Heart right ventricle (tissue), 16 donors: ENCODE data around the gene PAQR7. TPM values are rescaled to one million over a fixed set of nuclear protein-coding genes. Genes with fewer than 3 reads are reported as not detected.
A peak's percentile ranks its signal among the peaks of the same experiment; 100 is the strongest.

Experiments used
- ATAC-seq, 8 donors: fragments of 200-7000 bp; cut with Tn5 transposase; one replicate each; pipeline ENCODE4 v1.9.1; 2020; ENCODE audit warnings: mild to moderate bottlenecking in 8 of 8, moderate library complexity in 8 of 8, moderate number of reproducible peaks in 1 of 8
- DNase-seq, 2 donors: peaks; one replicate each; pipeline ENCODE4 v3.0.0-alpha.2; 2020
- H3K27ac ChIP-seq, 10 donors: fragments of 200-600 bp; sonication (generic) in 2 of 10; one replicate each; pipeline versions ENCODE4 v1.5.0 to v1.8.0; 2020 to 2022; ENCODE audit warnings: mild to moderate bottlenecking in 3 of 10
- H3K27me3 ChIP-seq, 7 donors: fragments of 200-600 bp; one replicate each; pipeline ENCODE4 v1.8.0; 2021 to 2022; ENCODE audit warnings: mild to moderate bottlenecking in 2 of 7
- H3K36me3 ChIP-seq, 9 donors: fragments of 200-600 bp; sonication (generic) in 1 of 9; one replicate each; pipeline versions ENCODE4 v1.5.0 to v1.8.0; 2020 to 2022; ENCODE audit warnings: mild to moderate bottlenecking in 2 of 9
- H3K4me1 ChIP-seq, 9 donors: fragments of 200-600 bp; sonication (generic) in 1 of 9; one replicate each; pipeline versions ENCODE4 v1.5.0 to v1.8.0; 2020 to 2022; ENCODE audit warnings: mild to moderate bottlenecking in 4 of 9
- H3K4me3 ChIP-seq, 10 donors: fragments of 200-600 bp; sonication (generic) in 2 of 10; one replicate each; pipeline versions ENCODE4 v1.5.0 to v1.8.0; 2020 to 2022; ENCODE audit warnings: mild to moderate bottlenecking in 7 of 10, moderate library complexity in 2 of 10
- H3K9me3 ChIP-seq, 11 donors: fragments of 200-600 bp in 10 of 11; sonication (generic) in 2 of 11; one replicate each; pipeline versions ENCODE4 v1.5.0 to v1.8.0; 2013 to 2022; ENCODE audit warnings: mild to moderate bottlenecking in 2 of 11, control low read depth in 1 of 11, moderate library complexity in 1 of 11
- CTCF ChIP-seq, 9 donors: fragments of 200-600 bp; sonication (generic) in 2 of 9; IDR thresholded peaks; one replicate each; pipeline versions ENCODE4 v1.5.0 to v1.8.0; 2021 to 2022; ENCODE audit warnings: antibody characterized with exemption in 9 of 9, mild to moderate bottlenecking in 5 of 9, moderate library complexity in 1 of 9
- WGBS, 2 donors: extraction: QIAGEN DNeasy Blood & Tissue Kit; methylation state at CpG; one replicate each; pipeline ENCODE4 v1.1.7; 2013; ENCODE audit warnings: inconsistent platforms in 1 of 2; 5-methylcytosine and 5-hydroxymethylcytosine counted together
- intact Hi-C, 10 donors: fragments of 100-400 bp; cut with DNase I; formaldehyde crosslinking; loops; one replicate each; pipeline versions ENCODE4 v1.11.1 to v1.14.2; 2022
- long read RNA-seq, 3 donors: library from polyadenylated mRNA; unstranded; transcript quantifications; one replicate each; pipeline ENCODE4 v2.0.0, GENCODE V29; 2020 to 2021
- polyA plus RNA-seq, 2 donors: library from polyadenylated mRNA; stranded (reverse); fragments of 200-250 nt; gene quantifications; one replicate each; pipeline ENCODE4 v1.2.3, GENCODE V29; 2013
- total RNA-seq, 10 donors: library from RNA; stranded (reverse); fragmentation: NEBNext Ultra II Directional in 3 of 10; extraction: Animal tissue kit (Norgen Biotek cat#: 25700) in 3 of 10; gene quantifications; one replicate each; pipeline versions ENCODE4 v1.2.1 to v1.2.4, GENCODE V29; 2021 to 2023
- donor health status: Arrhythmogenic right ventricular cardiomyopathy.
- donor health status: ischemic (EF 13 %, LVEDD 7.1; RV severe dilation, severe dysfunction).
- donor health status: healthy with polysubstance abuse.
- donor health status: DM: no; HTN: yes; CAD: no.
- donor health status: DM: no; HTN: no; CAD: no.
- donor health status: ischemic (EF 25% LVEDD 6.9; RV normal size, moderate dysfunction).
- donor health status: ischemic (EF 25% LVEDD 5.7; RV mildly dilated, moderate dysfunction).
- donor health status: healthy.
- donor health status: DM: yes; HTN: yes; CAD: no.
- donor health status: Ischemic cardiomyopathy.
- donor health status: ischemic (EF 35%, LVEDD 5.7; RV mildly dilated, moderate dysfunction).
- donor health status: nonischemic (EF 11% LVEDD 7.7; RV severe dilation, severe dysfunction).
- donor health status: DM: yes; HTN: yes; CAD: no.
- donor health status: PGD.
- donor health status: ischemic (EF 29% LVEDD 5.4; RV normal size, mild dysfunction).
- donor health status: nonischemic (EF 23%, LVEDD 6.1; RV moderate dilation, normal function).

Gene PAQR7
- total RNA-seq = 1 to 10 TPM; 1.2 to 3.8 (median 2.2) TPM
- polyA plus RNA-seq = 1 to 10 TPM; 1.2 to 1.4 TPM
- long read RNA-seq, donor 1, partial matches to known transcripts = 0 of 1 reads
- long read RNA-seq, donor 1, other reads (novel, unspliced or antisense) = 1 of 1 reads
- long read RNA-seq, donor 2 = 0 reads
- long read RNA-seq, donor 3, partial matches to known transcripts = 0 of 2 reads
- long read RNA-seq, donor 3, other reads (novel, unspliced or antisense) = 2 of 2 reads

- peak in 3 of 9 donors; percentile 10 to 17 (median 13) for TF ChIP-seq CTCF (IDR thresholded peaks at IDR 0.05)
Measured at GRCh38 chr1:25875154-25875855, at the start of gene PAQR7. Gene PAQR7 (minus strand): TSS chr1:25875708. CDS start chr1:25863839, 11,869 bp downstream.

GRCh38 chr1:25924454-25924853, 48.9 kb upstream of the PAQR7 start:
- H3K27ac ChIP-seq = no peak overlapping the region
- WGBS, 2 donors = 83 to 90% methylated on average over 2 of the region's 2 CpGs
- no peak for TF ChIP-seq CTCF (IDR thresholded peaks at IDR 0.05)

More at GRCh38 chr1:25875154-25875855, at the start of gene PAQR7:
- peak; percentile 84 to 92 (median 88) for ATAC-seq
- Histone ChIP-seq H3K27me3 (no peaks in the 10 kb centered on the region), H3K4me3 (peak within 1 kb of the TSS; percentile 29 to 76 (median 66)), H3K36me3 (peaks cover 0 to under 1% (median 0%) of the 10 kb centered on the region in 9 donors), H3K27ac (peak within 1 kb of the TSS in 9 of 10 donors; percentile 38 to 82 (median 76)), H3K4me1 (peaks cover 2 to 49% (median 24%) of the 10 kb centered on the region in 9 donors), H3K9me3 (no peaks in the 10 kb centered on the region)
- intact Hi-C loops = no loop called here
- DNase-seq = peak; percentile 73 to 76
- WGBS, 2 donors = 1% methylated on average over 56 to 75 of the region's 75 CpGs

GRCh38 chr1:25922971-25923552, 47.6 kb upstream of the PAQR7 start:
- WGBS, 2 donors = 2% methylated on average over 32 of the region's 32 CpGs
- Histone ChIP-seq H3K36me3 (no peaks in the 10 kb centered on the region), H3K9me3 (no peaks in the 10 kb centered on the region), H3K27ac (peak overlapping the region in 9 of 10 donors; percentile 19 to 91 (median 70)), H3K4me1 (peaks cover 0 to 38% (median 14%) of the 10 kb centered on the region in 9 donors), H3K4me3 (peak overlapping the region; percentile 15 to 69 (median 62)), H3K27me3 (peaks cover 0 to 3% (median 0%) of the 10 kb centered on the region in 7 donors)
- TF ChIP-seq CTCF (IDR thresholded peaks at IDR 0.05) = no peak
- peak; percentile 30 for DNase-seq
- intact Hi-C loops = loop anchor here in 1 of 10 donors (10.0 kb wide), 1 partner anchor 62 kb away; no protein-coding TSS in a partner anchor
- ATAC-seq = peak; percentile 51 to 75 (median 64)

More at GRCh38 chr1:25924454-25924853, 48.9 kb upstream of the PAQR7 start:
- no peak for DNase-seq
- Histone ChIP-seq H3K9me3 (no peaks in the 10 kb centered on the region), H3K4me3 (no peak overlapping the region), H3K36me3 (no peaks in the 10 kb centered on the region), H3K27me3 (peaks cover 0 to 3% (median 0%) of the 10 kb centered on the region in 7 donors), H3K4me1 (peaks cover 0 to 34% (median 14%) of the 10 kb centered on the region in 9 donors)
- intact Hi-C loops = loop anchor here in 1 of 10 donors (10.0 kb wide), 1 partner anchor 60 kb away; no protein-coding TSS in a partner anchor
- no peak for ATAC-seq
